C4-2B (cell line): ENCODE data around the gene ADAM12.

Source experiments
- CTCF ChIP-seq: fragments of 450-650 bp; conservative IDR thresholded peaks from 2 replicates; pipeline ENCODE4 v1.5.1; 2017; ENCODE audit warnings: mild to moderate bottlenecking
- ZFX ChIP-seq: fragments of 450-650 bp; IDR thresholded peaks from 2 replicates; pipeline ENCODE4 v1.6.1; 2017

- no peak for TF ChIP-seq CTCF
- TF ChIP-seq ZFX = no peak
These were observed 297.2 kb downstream of the ADAM12 start for GRCh38 chr10:126090911-126091728.
